Natural killer cell (primary cell): Measurements from ENCODE around the gene KCNC4. TPM values are rescaled to one million over a fixed set of nuclear protein-coding genes. Genes with fewer than 3 reads are reported as not detected.

Source experiments
- ATAC-seq, 3 donors: fragments of 150-1000 bp in 2 of 3; fragments of 200-7000 bp in 1 of 3; cut with Tn5 transposase; 1 replicate in 1 of 3; 2 replicates in 2 of 3; pipeline ENCODE4 v1.10.0; 2021; ENCODE audit warnings: mild to moderate bottlenecking in 2 of 3, moderate library complexity in 2 of 3
- DNase-seq, 2 donors: peaks; one replicate each; pipeline versions ENCODE4 v3.0.0 to v3.0.0-alpha.2; 2013 to 2021; ENCODE audit warnings: mixed read lengths in 1 of 2
- H3K27ac ChIP-seq: one replicate; pipeline ENCODE4 v1.5.1; 2013; ENCODE audit warnings: mild to moderate bottlenecking, low read length
- H3K27me3 ChIP-seq: one replicate; pipeline ENCODE4 v1.6.1; 2013; ENCODE audit warnings: low read length; ENCODE audit not compliant: control insufficient read depth, insufficient read depth
- H3K36me3 ChIP-seq: one replicate; pipeline ENCODE4 v1.6.1; 2013; ENCODE audit warnings: low read length; ENCODE audit not compliant: control insufficient read depth, insufficient read depth
- H3K4me1 ChIP-seq: one replicate; pipeline ENCODE4 v1.6.1; 2013; ENCODE audit warnings: low read length; ENCODE audit not compliant: control insufficient read depth, insufficient read depth
- H3K4me3 ChIP-seq: one replicate; pipeline ENCODE4 v1.5.1; 2013; ENCODE audit warnings: low read length
- H3K9me3 ChIP-seq: one replicate; pipeline ENCODE4 v1.6.1; 2013; ENCODE audit warnings: low read length; ENCODE audit not compliant: control insufficient read depth, insufficient read depth
- H3K27ac Mint-ChIP-seq, 2 donors: one replicate each; pipeline ENCODE4 v1.8.0; 2022; ENCODE audit warnings: mild to moderate bottlenecking in 2 of 2, mixed read lengths in 2 of 2, moderate library complexity in 1 of 2
- H3K27me3 Mint-ChIP-seq, 2 donors: one replicate each; pipeline ENCODE4 v1.8.0; 2022; ENCODE audit warnings: low read depth in 2 of 2, mixed read lengths in 2 of 2
- H3K36me3 Mint-ChIP-seq: one replicate; pipeline ENCODE4 v1.8.0; 2022; ENCODE audit warnings: mixed read lengths
- H3K4me1 Mint-ChIP-seq, 2 donors: one replicate each; pipeline ENCODE4 v1.8.0; 2022; ENCODE audit warnings: mixed read lengths in 2 of 2
- H3K4me3 Mint-ChIP-seq: one replicate; pipeline ENCODE4 v1.8.0; 2022; ENCODE audit warnings: mild to moderate bottlenecking, moderate library complexity, mixed read lengths
- H3K9me3 Mint-ChIP-seq, 2 donors: one replicate each; pipeline ENCODE4 v1.8.0; 2022; ENCODE audit warnings: mixed read lengths in 2 of 2
- WGBS: methylation state at CpG from one replicate; pipeline ENCODE4 v1.1.7; 2013; ENCODE audit warnings: missing lambda C conversion rate; ENCODE audit not compliant: insufficient coverage; 5-methylcytosine and 5-hydroxymethylcytosine counted together
- intact Hi-C: fragments of 100-400 bp; cut with micrococcal nuclease; formaldehyde crosslinking; loops from one replicate; pipeline ENCODE4 v1.14.2; 2022
- total RNA-seq, 4 donors: library from RNA; stranded (reverse); fragments of 120-200 nt in 1 of 4; gene quantifications; one replicate each; pipeline versions ENCODE4 v1.2.3 to v1.2.4, GENCODE V29; 2013 to 2022
- TF ChIP-seq, protein P1 (sequence below): fragments of 200-600 bp; IDR thresholded peaks from one replicate; pipeline ENCODE4 v1.8.0; 2022; ENCODE audit warnings: antibody characterized with exemption

KCNC4 gene
- total RNA-seq, 3 donors from 2014 or later (not counting 1 experiment from before 2014, with no cell fraction given), result 2.5 to 3.9 (median 3.3) TPM

- intact Hi-C loops, result no loop called here
- H3K9me3 Mint-ChIP-seq, result no peaks in the 10 kb centered on the region
- H3K9me3 ChIP-seq, result no peaks in the 10 kb centered on the region
- H3K4me1 ChIP-seq, result no peaks in the 10 kb centered on the region
- H3K4me3 Mint-ChIP-seq, result no peak overlapping the region
- no peak for ATAC-seq
- 96% methylated on average over 9 of the region's 9 CpGs for WGBS
- H3K4me1 Mint-ChIP-seq, result no peaks in the 10 kb centered on the region
- no peaks in the 10 kb centered on the region for H3K27me3 ChIP-seq
- H3K27ac ChIP-seq, result no peak overlapping the region
- TF ChIP-seq, protein P1, sequence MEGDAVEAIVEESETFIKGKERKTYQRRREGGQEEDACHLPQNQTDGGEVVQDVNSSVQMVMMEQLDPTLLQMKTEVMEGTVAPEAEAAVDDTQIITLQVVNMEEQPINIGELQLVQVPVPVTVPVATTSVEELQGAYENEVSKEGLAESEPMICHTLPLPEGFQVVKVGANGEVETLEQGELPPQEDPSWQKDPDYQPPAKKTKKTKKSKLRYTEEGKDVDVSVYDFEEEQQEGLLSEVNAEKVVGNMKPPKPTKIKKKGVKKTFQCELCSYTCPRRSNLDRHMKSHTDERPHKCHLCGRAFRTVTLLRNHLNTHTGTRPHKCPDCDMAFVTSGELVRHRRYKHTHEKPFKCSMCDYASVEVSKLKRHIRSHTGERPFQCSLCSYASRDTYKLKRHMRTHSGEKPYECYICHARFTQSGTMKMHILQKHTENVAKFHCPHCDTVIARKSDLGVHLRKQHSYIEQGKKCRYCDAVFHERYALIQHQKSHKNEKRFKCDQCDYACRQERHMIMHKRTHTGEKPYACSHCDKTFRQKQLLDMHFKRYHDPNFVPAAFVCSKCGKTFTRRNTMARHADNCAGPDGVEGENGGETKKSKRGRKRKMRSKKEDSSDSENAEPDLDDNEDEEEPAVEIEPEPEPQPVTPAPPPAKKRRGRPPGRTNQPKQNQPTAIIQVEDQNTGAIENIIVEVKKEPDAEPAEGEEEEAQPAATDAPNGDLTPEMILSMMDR, result no peak
- DNase-seq, result no peak
- H3K27me3 Mint-ChIP-seq, result no peaks in the 10 kb centered on the region
- no peak overlapping the region for H3K27ac Mint-ChIP-seq
- H3K36me3 Mint-ChIP-seq, result no peaks in the 10 kb centered on the region
- no peak overlapping the region for H3K4me3 ChIP-seq
- H3K36me3 ChIP-seq, result no peaks in the 10 kb centered on the region
Observed at GRCh38 chr1:110228869-110229268, 18.8 kb downstream of the KCNC4 start.

GRCh38 chr1:110229348-110230001 lies 19.4 kb downstream of the KCNC4 start:
- H3K36me3 ChIP-seq, result no peaks in the 10 kb centered on the region
- TF ChIP-seq, protein P1, result no peak
- ATAC-seq, result no peak
- no peaks in the 10 kb centered on the region for H3K27me3 ChIP-seq
- Mint-ChIP-seq H3K4me1 (no peaks in the 10 kb centered on the region), H3K27ac (no peak overlapping the region), H3K27me3 (no peaks in the 10 kb centered on the region), H3K36me3 (no peaks in the 10 kb centered on the region), H3K4me3 (no peak overlapping the region), H3K9me3 (no peaks in the 10 kb centered on the region)
- 90% methylated on average over 21 of the region's 21 CpGs for WGBS
- no peak overlapping the region for H3K4me3 ChIP-seq
- no peak overlapping the region for H3K27ac ChIP-seq
- DNase-seq, result no peak
- intact Hi-C loops, result no loop called here
- no peaks in the 10 kb centered on the region for H3K9me3 ChIP-seq
- H3K4me1 ChIP-seq, result no peaks in the 10 kb centered on the region

DNA sequence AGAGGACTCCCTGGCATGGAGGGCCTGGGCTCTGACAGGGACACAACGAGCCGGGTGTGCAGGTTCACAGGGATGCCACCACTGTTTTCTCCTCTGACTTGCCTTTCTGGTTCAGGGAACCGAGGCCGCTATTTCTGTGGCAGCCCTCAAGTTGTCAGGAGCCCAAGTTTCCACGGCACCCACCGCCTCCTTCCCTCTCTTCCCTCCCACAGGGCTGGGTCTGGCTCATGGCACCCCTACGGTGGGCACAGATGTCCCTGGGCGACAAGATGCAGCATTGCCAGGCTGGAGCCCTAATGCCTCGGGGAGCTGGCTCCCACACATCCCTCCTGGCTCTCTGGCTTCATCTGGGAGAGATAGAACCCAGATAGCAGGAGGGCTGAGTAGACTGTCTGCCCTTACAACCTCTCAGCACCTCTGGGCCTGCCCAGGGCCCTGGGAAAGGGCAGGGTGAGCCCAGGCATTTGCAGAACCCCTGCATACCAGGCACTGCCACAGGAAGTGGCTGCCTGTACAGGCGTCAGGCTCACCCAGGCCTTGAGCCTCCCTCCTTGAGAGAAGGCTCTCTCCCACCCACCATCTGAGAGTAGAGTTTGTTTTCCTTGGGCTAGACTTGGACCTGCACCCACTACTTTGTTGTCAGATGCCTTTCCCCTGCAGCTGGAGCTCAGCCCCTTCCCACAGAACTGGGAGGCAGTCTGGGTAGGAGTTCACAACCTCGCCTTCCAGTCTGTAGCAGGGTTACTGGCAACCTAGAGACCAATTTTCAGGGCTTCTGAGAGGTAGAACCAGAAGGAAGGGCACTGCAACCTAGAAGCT lies 20.5 kb downstream of the KCNC4 start:
- Histone ChIP-seq H3K9me3 (no peaks in the 10 kb centered on the region), H3K36me3 (no peaks in the 10 kb centered on the region), H3K27me3 (no peaks in the 10 kb centered on the region), H3K4me1 (no peaks in the 10 kb centered on the region), H3K4me3 (no peak overlapping the region), H3K27ac (no peak overlapping the region)
- no peaks in the 10 kb centered on the region for H3K27me3 Mint-ChIP-seq
- 93% methylated on average over 11 of the region's 11 CpGs for WGBS
- intact Hi-C loops, result no loop called here
- H3K4me1 Mint-ChIP-seq, result no peaks in the 10 kb centered on the region
- TF ChIP-seq, protein P1, result no peak
- ATAC-seq (no peak), DNase-seq (no peak)
- H3K27ac Mint-ChIP-seq, result no peak overlapping the region
- no peak overlapping the region for H3K4me3 Mint-ChIP-seq
- H3K36me3 Mint-ChIP-seq, result no peaks in the 10 kb centered on the region
- H3K9me3 Mint-ChIP-seq, result no peaks in the 10 kb centered on the region
